ENCODE results near the gene CUBN.

The CUBN gene

DNA sequence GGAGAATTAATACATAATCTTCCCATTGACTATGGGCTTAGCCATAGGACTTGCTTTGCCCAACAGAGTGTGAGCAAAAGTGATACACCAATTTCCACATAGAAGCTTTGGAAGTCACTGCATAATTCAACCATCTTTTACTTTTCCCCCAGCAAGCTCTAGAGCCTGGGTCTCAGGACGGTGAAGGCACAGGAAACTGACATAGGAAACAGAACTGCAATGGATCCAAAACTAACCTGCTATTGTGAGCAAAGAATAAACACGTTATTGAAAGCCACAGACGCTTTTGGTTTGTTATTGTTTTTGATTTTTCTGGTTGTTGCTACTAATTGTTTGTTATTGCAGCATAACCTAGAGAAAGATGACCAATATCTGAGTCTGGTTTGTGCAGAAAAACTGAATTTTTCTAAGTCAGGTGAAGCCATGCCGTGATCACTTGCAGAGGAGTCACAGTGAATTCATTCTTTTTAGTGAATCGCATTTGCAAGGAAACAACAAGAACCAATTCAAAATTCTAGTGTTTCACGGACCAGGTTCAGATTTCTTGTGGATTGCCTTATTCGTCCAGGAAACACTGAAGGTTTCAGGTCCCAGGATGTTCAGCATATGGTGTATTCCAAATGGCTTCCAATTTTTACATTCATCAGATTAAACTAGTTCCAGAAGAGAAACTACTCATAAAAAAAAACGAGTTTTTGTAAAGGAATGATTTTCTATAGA is 52.8 kb downstream of the CUBN start:
- TF ChIP-seq, protein P1, sequence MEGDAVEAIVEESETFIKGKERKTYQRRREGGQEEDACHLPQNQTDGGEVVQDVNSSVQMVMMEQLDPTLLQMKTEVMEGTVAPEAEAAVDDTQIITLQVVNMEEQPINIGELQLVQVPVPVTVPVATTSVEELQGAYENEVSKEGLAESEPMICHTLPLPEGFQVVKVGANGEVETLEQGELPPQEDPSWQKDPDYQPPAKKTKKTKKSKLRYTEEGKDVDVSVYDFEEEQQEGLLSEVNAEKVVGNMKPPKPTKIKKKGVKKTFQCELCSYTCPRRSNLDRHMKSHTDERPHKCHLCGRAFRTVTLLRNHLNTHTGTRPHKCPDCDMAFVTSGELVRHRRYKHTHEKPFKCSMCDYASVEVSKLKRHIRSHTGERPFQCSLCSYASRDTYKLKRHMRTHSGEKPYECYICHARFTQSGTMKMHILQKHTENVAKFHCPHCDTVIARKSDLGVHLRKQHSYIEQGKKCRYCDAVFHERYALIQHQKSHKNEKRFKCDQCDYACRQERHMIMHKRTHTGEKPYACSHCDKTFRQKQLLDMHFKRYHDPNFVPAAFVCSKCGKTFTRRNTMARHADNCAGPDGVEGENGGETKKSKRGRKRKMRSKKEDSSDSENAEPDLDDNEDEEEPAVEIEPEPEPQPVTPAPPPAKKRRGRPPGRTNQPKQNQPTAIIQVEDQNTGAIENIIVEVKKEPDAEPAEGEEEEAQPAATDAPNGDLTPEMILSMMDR (conservative IDR thresholded peaks at IDR 0.05; ENCODE audit: low read depth, low read length), result no peak
- DNase-seq (ENCODE audit: low read depth), result no peak

DNA sequence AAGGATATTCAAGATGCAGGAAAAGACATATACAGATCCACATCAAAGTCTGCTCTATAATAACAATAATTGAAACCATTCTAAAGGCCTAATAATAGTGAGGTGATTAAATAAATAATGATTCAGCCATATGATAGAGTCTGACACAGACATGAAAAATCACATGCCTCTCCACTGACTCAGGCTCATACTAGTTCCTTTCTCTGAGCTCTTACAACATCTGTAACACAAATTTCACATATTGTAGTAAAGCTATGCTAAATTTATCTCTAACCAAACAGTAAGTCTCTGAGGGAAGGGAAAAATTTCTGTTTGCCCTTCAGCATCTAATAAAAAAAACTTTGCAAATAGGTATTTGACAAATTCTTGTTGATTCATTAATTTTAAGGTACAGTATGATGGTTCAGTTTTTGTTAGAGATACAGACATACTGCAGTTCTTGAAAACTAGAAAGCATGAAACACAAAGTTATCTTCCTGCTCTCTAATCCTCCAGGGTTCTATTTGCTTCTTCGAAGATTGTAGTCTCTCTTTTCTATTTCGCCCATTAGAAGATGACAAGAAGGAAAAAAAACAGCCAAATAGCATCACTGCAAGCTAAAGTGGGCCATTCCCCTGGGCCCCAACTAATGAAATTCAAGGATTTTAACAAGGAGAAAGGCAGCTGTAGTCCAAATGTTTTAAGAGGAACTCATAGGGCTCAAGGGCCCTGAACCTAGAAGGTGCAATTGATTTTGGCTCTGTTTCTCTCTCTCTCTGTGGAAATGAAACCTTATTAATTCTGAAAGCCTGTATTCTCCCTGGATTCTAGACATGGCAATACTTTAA is 53.9 kb downstream of the CUBN start:
- no peak overlapping the region for H3K4me3 ChIP-seq (ENCODE audit: low read length)
- TF ChIP-seq, protein P1 (conservative IDR thresholded peaks at IDR 0.05; ENCODE audit: low read depth, low read length), result no peak
- DNase-seq (ENCODE audit: low read depth), result peak; percentile 67

More for the DNA sequence above, 52.8 kb downstream of the CUBN start:
- H3K4me3 ChIP-seq (ENCODE audit: low read length), result no peak overlapping the region

DNA sequence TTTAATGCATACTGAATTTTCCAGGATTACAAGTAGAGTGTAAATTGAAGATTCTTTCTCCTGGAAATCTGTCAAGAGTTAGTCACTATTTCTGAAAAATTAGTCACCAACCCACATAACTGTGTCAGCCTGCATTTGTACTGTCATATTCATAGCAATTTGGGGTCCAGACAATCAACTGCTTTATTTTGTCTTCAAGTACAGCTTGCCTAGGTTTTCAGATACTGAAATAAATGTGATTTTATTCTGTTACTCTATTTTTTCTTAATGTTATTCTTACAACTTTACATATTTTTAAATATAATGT is 55.1 kb downstream of the CUBN start:
- DNase-seq (ENCODE audit: low read depth), result no peak
- no peak overlapping the region for H3K4me3 ChIP-seq (ENCODE audit: low read length)
- TF ChIP-seq, protein P1 (conservative IDR thresholded peaks at IDR 0.05; ENCODE audit: low read depth, low read length), result no peak

DNA sequence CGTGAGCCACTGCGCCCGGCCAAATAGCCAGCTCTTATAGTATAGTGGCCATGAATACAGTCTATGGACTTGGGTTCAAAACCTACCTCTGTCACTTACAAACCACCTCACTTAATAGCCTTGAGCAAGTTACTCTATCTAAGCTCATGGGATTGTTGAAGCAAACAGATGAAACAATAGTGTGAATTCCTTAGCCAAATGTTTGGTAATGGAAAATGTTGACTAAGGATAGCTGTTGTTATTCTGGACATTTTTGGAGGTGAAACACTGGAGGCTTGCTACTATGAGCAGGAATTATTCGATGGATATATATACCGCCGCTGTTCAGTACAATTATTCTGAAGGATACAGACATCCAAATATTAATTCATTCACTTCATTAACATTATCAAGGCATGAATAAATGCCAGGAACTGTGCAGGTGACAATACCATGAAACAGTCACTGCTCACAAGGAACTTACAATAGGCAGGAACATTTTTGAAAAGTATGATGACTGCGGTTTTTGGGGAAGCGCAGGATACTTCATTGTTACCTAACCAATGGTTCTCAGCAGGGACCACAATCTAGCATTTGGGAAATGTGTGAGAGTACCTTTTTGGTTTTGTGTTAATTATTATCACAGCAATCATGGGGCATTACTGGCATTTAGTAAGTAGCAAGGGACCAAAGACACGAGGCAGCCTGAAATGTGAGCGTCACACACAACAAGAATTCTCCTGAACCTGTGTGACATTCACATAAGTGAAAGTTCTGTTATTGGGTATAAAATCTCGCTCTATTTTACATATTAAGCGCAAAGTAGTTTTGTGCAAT is 55.7 kb downstream of the CUBN start:
- no peak for DNase-seq (ENCODE audit: low read depth)
- TF ChIP-seq, protein P1 (conservative IDR thresholded peaks at IDR 0.05; ENCODE audit: low read depth, low read length), result no peak

DNA sequence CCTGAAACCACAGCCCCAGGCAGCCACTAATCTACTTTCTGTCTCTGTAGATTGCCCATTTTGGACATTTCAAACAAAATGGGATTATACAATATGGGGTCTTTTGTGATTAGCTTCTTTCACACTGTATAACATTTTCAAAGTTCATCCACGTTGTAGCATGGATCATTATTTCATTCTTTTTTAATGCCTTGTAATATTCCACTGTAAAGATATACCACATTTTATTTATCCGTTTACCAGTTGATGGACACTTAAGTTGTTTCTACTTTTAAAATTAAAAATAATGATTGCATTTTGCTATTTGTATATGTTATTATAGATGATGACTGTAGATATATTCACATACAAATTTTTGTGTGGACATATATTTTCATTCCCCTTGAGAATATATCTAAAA is 60.7 kb downstream of the CUBN start:
- no peak for DNase-seq (ENCODE audit: low read depth)
- TF ChIP-seq, protein P1 (conservative IDR thresholded peaks at IDR 0.05; ENCODE audit: low read depth, low read length), result no peak

More for the DNA sequence above, 55.7 kb downstream of the CUBN start:
- no peak overlapping the region for H3K4me3 ChIP-seq (ENCODE audit: low read length)

DNA sequence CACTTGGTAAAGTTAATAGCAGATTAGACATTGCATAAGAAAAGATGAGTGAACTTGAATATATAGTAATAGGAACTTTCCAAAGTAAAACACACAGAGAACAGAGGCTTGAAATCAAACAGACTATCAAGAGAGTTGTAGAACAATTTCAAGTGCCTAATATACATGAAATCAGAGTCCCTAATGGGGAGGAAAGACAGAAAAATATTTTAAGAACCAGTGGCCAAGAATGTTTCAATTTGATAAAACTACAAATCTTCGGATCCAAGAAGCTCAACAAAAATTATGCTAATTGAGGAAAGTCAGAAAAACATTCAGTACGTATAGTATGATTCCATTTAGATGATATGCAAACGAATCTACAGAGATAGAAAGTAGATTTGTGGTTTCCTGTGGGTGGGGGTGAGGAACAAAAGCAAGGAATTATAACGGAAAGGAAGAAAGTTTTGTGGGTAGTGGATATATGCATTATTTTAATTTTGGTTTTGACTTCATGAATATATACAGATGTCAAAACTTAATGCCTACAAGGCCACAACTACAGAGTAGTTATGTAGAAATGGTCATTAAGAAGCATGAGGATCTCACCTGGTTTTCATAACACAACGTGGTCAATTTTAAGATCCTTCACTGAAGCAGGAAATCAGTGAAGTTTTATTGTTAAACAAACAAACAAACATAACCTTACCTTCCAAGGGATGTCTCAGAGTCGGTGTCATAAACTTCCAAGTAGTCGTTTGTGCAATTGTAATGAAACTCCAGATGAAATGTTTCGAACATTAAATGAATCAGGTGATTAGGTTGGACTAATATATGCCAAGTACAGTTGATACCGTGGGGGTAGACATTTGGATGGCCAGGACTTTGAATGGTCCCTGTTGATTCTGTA is 62.0 kb downstream of the CUBN start:
- TF ChIP-seq, protein P1 (conservative IDR thresholded peaks at IDR 0.05; ENCODE audit: low read depth, low read length), result no peak
- DNase-seq (ENCODE audit: low read depth), result no peak

More for the DNA sequence above, 60.7 kb downstream of the CUBN start:
- H3K4me3 ChIP-seq (ENCODE audit: low read length), result no peak overlapping the region

More for the DNA sequence above, 62.0 kb downstream of the CUBN start:
- no peak overlapping the region for H3K4me3 ChIP-seq (ENCODE audit: low read length)

Measured in retinal pigment epithelial cell (primary cell).